ENCODE data around the gene CA9.

CA9 gene

GRCh38 chr9:35657546-35658136, 16.1 kb upstream of the CA9 start, which contains the start of gene RMRP:
Gene RMRP (minus strand): TSS chr9:35658019.
- peak; percentile 99 for DNase-seq (ENCODE audit: low read depth)
- peak within 1 kb of the TSS; percentile 67 for H3K4me3 ChIP-seq (ENCODE audit: control insufficient read depth, low read depth, low read length)
- TF ChIP-seq CTCF (IDR thresholded peaks at IDR 0.05; ENCODE audit: control insufficient read depth, insufficient read depth, low read depth, low read length, missing control alignments) = peak; percentile 15

- peak; percentile 58 for TF ChIP-seq CTCF (IDR thresholded peaks at IDR 0.05; ENCODE audit: control insufficient read depth, insufficient read depth, low read depth, low read length, missing control alignments)
- DNase-seq (ENCODE audit: low read depth) = no peak
- H3K4me3 ChIP-seq (ENCODE audit: control insufficient read depth, low read depth, low read length) = peak within 1 kb of the TSS; percentile 67
Measured at GRCh38 chr9:35658137-35658967, 15.4 kb upstream of the CA9 start, which contains the start of gene CCDC107. Gene CCDC107 (plus strand): TSS chr9:35658292. CDS start chr9:35658380, 88 bp downstream.

GRCh38 chr9:35658968-35659220, 14.8 kb upstream of the CA9 start:
- H3K4me3 ChIP-seq (ENCODE audit: control insufficient read depth, low read depth, low read length) = peak overlapping the region; percentile 67
- DNase-seq (ENCODE audit: low read depth) = no peak
- TF ChIP-seq CTCF (IDR thresholded peaks at IDR 0.05; ENCODE audit: control insufficient read depth, insufficient read depth, low read depth, low read length, missing control alignments) = no peak

- peak overlapping the region; percentile 67 for H3K4me3 ChIP-seq (ENCODE audit: control insufficient read depth, low read depth, low read length)
- no peak for TF ChIP-seq CTCF (IDR thresholded peaks at IDR 0.05; ENCODE audit: control insufficient read depth, insufficient read depth, low read depth, low read length, missing control alignments)
- no peak for DNase-seq (ENCODE audit: low read depth)
Measured at GRCh38 chr9:35659340-35659739, 14.4 kb upstream of the CA9 start.

- peak; percentile 56 for TF ChIP-seq CTCF (IDR thresholded peaks at IDR 0.05; ENCODE audit: control insufficient read depth, insufficient read depth, low read depth, low read length, missing control alignments)
- DNase-seq (ENCODE audit: low read depth) = no peak
- no peak overlapping the region for H3K4me3 ChIP-seq (ENCODE audit: control insufficient read depth, low read depth, low read length)
Measured at GRCh38 chr9:35660966-35661415, 12.7 kb upstream of the CA9 start.

GRCh38 chr9:35661756-35662350, 11.9 kb upstream of the CA9 start:
- no peak for DNase-seq (ENCODE audit: low read depth)
- H3K4me3 ChIP-seq (ENCODE audit: control insufficient read depth, low read depth, low read length) = no peak overlapping the region
- no peak for TF ChIP-seq CTCF (IDR thresholded peaks at IDR 0.05; ENCODE audit: control insufficient read depth, insufficient read depth, low read depth, low read length, missing control alignments)
